Astrocyte of the cerebellum (primary cell): Measurements from ENCODE around the gene CKMT2.

ENCODE experiments used
- DNase-seq: peaks from one replicate; pipeline ENCODE4 v3.0.0-alpha.2; 2011; ENCODE audit warnings: low read depth
- H3K4me3 ChIP-seq: 2 replicates; pipeline ENCODE4 v1.5.1; 2011; ENCODE audit warnings: mild to moderate bottlenecking, low read depth, low read length, moderate library complexity
- CTCF ChIP-seq: IDR thresholded peaks from 2 replicates; pipeline ENCODE4 v1.5.1; 2012; ENCODE audit warnings: low read length, low read depth, moderate library complexity, mild to moderate bottlenecking; ENCODE audit errors: missing control alignments
- in situ Hi-C: cut with HindIII; loops from 2 replicates; pipeline ENCODE4 v1.10.0; 2017; ENCODE audit warnings: low sequenced_read_pairs

CKMT2 gene

DNA sequence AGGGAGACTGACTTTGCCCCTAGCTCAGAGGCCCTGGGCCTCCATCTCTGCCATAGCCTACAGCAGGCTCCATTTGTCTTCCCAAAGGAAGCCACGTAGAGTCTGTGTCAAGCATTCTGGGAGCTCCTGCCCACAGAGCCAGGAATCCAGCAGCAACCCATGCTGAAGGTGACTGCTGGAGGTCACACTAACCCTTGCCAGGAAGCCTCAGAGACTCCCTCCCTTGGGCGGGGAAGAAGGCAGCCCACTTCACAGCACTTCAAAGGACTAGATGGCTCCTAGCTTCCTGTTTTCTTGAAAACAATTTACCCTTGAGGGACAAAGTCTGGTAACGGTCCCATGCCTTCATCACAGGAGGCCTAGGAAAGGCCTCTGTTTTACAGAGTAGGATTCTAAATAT, 1.7 kb downstream of the CKMT2 start:
- no peak for TF ChIP-seq CTCF
- in situ Hi-C loops = no loop called here
- no peak for DNase-seq
- no peak overlapping the region for H3K4me3 ChIP-seq

DNA sequence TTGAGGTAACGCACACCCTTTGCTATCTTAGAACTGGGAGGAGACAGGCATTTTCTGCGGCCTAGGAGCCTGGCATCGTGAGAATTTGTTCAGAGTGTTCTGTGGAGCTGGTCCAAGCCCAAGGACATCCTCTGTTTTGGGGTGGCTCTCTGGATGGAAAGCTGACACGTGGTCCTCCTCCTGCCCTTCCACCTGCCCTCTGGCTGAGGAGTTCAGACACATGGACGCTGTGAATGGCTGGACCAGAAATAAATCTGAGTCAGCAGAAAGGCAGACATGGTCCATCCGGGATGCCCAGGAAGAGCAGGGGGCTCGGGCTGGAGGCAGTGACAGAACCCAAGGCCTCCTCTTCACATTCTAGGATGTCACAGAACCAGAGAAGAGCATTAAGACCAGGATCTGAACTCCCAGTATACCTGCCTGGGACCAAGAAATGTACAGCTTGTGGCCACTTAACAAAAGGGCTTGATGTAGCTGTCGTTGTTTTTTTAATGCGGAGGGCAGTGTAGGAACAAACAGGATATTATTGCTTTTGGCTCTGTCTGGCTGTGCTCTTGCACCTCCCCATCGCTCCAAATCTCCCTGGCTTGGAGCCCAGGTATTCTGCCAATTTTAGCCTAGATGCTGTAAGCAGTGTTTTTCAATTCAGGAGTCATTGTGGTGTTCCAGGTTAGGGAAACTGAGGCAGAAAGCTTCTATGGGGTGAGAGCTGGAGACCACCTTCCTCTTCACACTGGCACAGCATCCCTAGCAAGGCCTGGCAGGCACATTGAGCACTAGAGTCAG, 2.4 kb downstream of the CKMT2 start:
- in situ Hi-C loops = no loop called here
- DNase-seq = no peak
- H3K4me3 ChIP-seq = no peak overlapping the region
- no peak for TF ChIP-seq CTCF

DNA sequence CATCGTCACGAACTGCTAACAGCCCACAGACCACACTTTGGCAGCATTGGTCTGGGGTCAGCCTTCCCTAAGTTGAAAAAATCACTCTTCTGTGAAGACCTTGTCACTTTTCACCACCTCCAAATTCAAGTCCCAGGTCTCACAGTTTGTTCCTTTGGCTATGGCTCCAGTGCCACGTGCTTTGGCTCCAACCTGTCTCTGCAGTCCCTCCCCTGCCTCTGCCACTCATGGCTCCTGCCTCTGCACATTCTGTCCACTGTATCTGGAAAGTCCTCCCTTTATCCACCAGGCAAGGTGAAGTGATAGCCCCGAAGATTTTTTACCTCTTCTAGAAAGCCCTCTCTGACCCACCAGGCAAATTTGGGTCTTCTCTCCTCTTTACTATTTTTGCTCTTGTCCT, 5.3 kb downstream of the CKMT2 start:
- no peak overlapping the region for H3K4me3 ChIP-seq
- DNase-seq = no peak
- in situ Hi-C loops = no loop called here

GRCh38 chr5:81239613-81240012, 6.5 kb downstream of the CKMT2 start:
- no peak for DNase-seq
- in situ Hi-C loops = no loop called here
- no peak for TF ChIP-seq CTCF
- H3K4me3 ChIP-seq = no peak overlapping the region

More for the DNA sequence above, 5.3 kb downstream of the CKMT2 start:
- no peak for TF ChIP-seq CTCF

DNA sequence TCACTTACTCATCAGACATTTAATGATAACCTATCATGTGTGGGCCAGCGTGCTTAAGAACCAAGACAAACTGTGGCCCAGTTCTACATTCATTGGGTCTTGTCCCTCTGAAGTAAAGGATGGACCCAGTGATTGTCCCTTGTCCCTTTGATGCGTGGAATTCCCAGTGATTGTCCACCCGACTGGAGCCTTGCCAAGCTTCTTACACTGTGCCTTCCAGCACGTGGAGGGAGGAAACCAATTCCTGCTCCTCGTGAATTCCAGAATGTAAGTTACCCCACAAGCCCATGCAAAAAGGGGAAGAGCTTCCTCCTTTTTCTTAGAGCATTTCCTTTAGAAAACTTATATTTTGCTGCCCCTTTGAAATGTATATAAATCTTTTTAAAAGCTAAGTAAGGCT, 7.9 kb downstream of the CKMT2 start:
- no peak for DNase-seq
- H3K4me3 ChIP-seq = no peak overlapping the region
- in situ Hi-C loops = no loop called here
- no peak for TF ChIP-seq CTCF

- DNase-seq = no peak
- H3K4me3 ChIP-seq = no peak overlapping the region
- in situ Hi-C loops = no loop called here
- no peak for TF ChIP-seq CTCF
These were observed 9.0 kb downstream of the CKMT2 start for GRCh38 chr5:81241961-81242648.
